Fibroblast of peridontal ligament (primary cell): ENCODE results near the gene TMEM259.

Experiments used
- DNase-seq: peaks from one replicate; pipeline ENCODE4 v3.0.0-alpha.2; 2010; ENCODE audit errors: extremely low read depth

The TMEM259 gene

GRCh38 chr19:1020868-1021425, at the start of gene TMEM259:
TMEM259 (minus strand) TSS chr19:1021123; CDS start chr19:1020996, 127 bp downstream.
- peak; percentile 97 for DNase-seq

DNA sequence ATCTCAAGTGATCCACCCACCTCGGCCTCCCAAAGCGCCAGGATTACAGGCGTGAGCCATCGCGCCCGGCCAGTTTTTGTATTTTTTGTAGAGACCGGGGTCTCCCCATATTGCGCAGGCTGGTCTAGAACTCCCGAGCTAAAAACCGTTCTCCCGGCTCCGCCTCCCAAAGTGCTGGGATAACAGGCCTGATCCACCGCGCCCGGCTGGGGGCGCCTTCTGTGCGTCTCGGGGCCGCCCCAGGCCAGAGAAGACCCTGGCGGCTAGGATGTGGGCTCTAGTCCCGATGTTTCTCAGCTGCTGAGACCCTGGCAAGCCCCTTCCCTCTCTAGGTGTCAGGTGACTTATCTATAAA, 49.6 kb upstream of the TMEM259 start:
- DNase-seq = no peak

DNA sequence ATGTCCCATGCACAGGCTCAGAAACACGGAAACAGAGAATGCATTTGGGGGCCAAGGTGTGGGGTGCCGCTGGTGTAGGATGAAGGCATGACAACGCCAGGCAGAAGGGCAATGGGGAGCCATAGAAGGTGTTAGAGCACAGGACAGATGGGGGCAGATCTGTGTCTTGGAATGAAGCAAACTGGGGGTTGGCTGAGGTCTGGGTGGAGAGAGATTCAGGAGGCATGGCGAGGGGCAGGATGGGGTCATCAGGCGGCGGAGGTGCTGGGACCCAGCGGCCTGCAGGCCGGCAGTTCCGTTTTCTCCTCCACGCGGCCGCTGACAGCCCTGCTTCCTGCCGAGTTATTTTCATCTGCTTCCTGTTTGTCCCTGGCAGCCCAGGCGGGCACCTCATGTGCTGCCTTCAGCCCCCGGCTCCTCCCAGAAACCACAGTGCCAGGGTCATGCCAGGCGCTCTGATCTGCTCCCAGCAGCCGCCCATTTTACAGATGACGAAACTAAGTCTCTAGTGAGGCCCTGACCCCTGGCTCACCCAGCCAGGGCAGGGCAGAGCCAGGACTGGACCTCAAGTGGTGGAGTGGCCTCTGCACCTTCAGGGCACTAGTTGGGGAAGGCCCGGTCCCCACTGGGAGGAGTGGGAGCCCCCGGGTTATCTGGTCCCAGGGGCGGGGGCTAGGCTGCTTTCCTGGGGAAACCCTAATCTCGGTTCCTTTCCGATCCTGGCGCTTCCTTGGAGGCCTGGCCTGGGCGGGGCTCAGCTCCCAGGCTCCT, 48.3 kb upstream of the TMEM259 start:
- DNase-seq = no peak

GRCh38 chr19:1068009-1069001, 47.4 kb upstream of the TMEM259 start:
- no peak for DNase-seq

- no peak for DNase-seq
These were observed 46.5 kb upstream of the TMEM259 start for GRCh38 chr19:1067341-1067957.

GRCh38 chr19:1066748-1067340, 45.9 kb upstream of the TMEM259 start, which contains the start of gene ARHGAP45:
ARHGAP45 (plus strand) TSS chr19:1067167; CDS start chr19:1067406, 239 bp downstream.
- DNase-seq = no peak

DNA sequence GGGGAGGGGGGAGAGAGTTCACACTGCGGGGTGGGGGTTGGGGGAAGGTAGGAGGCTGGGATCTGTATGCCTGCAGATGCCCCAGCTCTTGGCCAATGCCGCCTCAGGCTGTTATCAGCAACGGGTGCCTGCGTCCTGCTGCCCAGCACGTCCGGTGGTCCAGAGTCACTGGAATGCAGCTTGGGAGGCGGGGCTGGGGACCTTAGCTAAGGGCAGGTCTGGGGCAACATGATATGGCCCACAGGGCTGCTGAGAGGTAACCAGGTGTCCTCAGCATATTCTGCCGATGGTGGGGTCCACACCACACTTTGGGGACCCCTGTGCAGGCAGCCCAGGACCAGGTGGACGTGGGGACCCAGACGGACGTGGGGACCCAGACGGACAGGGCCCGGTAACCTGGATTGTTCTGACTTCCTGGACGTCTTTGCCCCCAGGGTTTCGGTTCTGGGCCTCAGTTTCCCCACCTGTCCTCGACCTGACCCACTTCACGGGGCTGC, 45.4 kb upstream of the TMEM259 start:
- DNase-seq = no peak

GRCh38 chr19:1065606-1066109, 44.7 kb upstream of the TMEM259 start:
- DNase-seq = no peak

DNA sequence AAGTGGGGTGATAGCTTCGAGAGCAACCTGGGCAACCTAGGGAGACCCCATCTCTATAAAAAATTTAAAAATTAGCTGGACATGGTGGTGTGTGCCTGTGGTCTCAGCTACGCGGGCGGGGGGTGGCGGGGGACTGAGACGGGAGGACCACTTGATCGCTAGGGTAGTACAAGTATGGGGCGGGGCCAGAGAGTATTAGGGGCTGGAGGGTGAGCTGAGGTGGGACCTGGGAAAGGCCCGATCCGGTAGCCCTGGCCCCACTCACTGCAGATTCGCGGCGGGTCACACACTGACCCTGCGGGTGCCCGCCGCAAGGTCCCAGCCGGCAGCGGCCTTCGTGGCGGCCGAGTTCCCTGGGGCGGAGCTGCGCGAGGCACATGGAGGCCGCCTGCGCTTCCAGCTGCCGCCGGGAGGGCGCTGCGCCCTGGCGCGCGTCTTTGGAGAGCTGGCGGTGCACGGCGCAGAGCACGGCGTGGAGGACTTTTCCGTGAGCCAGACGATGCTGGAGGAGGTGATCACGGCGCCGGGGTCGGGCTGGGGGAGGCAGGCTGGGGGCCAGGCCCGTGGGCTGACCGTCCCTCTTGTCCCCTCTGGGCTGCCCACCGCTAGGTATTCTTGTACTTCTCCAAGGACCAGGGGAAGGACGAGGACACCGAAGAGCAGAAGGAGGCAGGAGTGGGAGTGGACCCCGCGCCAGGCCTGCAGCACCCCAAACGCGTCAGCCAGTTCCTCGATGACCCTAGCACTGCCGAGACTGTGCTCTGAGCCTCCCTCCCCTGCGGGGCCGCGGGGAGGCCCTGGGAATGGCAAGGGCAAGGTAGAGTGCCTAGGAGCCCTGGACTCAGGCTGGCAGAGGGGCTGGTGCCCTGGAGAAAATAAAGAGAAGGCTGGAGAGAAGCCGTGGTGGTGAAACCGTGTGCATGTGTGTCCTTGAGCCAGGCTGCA, 44.0 kb upstream of the TMEM259 start:
- DNase-seq = peak; percentile 53

DNA sequence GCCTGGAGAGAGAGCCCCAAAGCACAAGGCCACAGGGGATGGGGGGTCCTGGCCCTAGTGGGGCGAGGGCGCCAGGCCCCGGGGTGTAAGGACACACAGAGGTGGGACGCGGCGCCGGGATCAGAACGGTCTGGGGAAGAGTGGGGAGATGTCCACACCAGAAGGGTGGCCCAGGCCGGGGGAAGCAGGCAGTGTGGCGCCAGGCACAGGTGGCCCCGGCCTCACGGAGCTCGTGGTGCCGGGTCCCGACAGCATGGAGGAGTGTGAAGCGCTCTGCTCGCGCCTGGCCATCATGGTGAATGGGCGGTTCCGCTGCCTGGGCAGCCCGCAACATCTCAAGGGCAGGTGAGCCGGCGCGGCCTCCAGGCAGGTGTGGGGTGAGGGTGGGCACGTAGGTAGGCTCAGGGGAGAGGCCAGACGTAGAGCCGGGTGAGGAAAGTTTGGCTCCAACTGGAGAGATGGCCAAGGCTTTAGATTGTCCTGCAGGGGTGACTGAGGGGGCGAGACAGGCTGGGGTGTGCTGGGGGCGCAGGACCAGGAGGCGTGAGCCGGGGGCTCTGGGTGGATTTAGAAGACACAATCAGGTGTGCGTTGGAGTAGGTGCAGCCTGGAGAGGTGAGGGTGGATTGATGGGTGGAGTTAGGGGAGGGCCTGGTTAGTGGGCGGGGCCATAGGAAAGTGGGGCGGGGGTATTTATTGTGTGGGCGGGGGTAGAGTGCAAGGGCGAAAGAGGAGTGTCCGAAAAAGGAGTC, 43.2 kb upstream of the TMEM259 start:
- no peak for DNase-seq

- no peak for DNase-seq
These were observed 42.3 kb upstream of the TMEM259 start for GRCh38 chr19:1063030-1063908.

GRCh38 chr19:1062387-1063029, 41.6 kb upstream of the TMEM259 start:
- no peak for DNase-seq

- DNase-seq = no peak
These were observed 41.1 kb upstream of the TMEM259 start for GRCh38 chr19:1061987-1062386.

DNA sequence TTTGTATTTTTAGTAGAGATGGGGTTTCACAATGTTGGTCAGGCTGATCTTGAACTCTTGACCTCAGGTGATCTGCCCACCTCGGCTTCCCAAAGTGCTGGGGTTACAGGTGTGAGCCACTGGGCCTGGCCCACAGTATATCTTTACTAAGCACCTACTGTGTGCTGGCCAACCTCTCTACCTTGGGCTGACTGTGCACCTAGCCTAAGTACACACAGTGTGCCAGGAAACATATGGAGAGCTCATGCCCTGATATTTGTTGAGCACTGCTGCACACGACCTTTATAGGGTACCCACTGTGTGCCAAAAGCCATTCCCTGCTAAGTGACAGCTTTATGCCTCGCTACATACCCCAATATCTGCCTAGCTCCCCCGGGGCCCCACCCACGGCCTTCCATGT, 39.8 kb upstream of the TMEM259 start:
- no peak for DNase-seq

DNA sequence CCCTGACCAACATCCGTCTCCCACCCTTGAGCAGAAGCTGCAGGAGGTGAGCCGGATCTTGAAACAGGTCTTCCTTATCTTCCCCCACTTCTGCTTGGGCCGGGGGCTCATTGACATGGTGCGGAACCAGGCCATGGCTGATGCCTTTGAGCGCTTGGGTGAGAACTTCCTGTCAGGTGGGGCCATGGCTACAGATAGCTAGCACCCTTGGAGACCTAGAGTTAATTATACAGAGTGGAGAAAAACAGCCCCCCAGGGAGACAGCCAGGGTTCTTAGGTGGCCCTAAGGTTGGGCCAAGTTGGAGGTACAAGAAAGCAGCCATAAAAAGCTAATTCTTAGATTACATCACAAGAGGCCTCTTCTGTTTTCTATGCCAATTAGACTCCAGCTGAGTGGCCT, 37.2 kb upstream of the TMEM259 start:
- DNase-seq = no peak

- peak; percentile 67 for DNase-seq
These were observed 36.4 kb upstream of the TMEM259 start for GRCh38 chr19:1057176-1057855.
